HG02938 (cell line): ENCODE measurements around the gene GBP3.
A peak's percentile ranks its signal among the peaks of the same experiment; 100 is the strongest.
"Not testable (repeated sequence)": the region's sequence is repeated elsewhere in the genome, so short reads cannot be mapped to it uniquely, and the experiment has no call there.

Experiments
- ATAC-seq: cut with Tn5 transposase; IDR thresholded peaks from one replicate; pipeline ENCODE4 v1.9.1; 2021; ENCODE audit warnings: mild to moderate bottlenecking, moderate library complexity; ENCODE audit not compliant: unreplicated experiment

GBP3 gene

DNA sequence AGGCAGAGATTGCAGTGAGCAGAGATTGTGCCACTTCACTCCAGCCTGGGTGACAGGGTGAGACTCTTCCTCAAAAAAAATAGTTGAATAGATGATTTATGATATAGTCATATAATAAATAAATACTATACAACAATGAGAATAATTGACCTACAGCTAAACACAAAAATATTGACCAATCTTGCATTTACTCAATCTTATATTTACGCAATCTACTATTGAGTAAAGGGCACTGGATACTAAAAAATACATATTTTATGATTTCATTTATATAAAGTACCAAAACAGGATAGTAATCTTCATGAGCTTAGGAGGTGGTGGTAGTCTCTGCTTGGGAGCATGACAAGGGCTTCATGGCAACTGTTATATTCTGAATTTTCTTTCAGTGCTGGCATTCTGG lies 19.1 kb upstream of the GBP3 start:
- ATAC-seq = no peak

DNA sequence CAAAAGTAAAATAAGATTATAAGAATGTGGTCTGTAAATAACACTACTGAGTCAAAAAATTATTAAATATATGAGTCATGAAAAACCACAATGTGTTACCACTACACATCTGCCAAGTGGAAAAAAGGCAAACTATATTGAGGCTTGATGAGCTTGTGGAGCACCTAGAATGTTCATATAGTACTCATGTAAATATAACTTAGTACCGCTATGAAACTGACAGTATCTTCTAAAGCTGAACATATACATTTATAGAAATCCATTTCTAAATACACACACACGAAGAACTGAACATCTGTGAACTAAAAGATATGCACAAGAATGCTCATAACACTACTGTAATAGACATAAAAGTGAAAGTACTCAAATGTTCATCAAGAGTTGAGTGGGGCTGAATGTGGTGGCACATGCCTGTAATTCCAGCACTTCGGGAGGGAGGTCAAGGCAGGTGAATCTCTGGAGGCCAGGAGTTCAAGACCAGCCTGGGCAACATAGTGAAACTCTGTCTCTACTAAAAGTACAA lies 18.5 kb upstream of the GBP3 start:
- peak; percentile 91 for ATAC-seq

DNA sequence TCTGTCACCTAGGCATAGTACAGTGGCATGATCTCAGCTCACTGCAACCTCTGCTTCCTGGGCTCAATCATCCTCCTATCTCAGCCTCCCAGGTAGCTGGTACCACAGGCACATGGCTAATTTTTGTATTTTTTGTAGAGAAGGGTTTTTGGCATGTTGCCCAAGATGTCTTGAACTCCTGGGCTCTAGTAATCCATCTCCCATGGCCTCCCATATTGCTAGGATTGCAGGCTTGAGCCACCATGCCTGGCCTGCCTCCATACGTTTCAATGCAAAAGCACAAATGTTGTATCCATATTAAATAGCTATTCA lies 17.6 kb upstream of the GBP3 start:
- ATAC-seq = no peak

DNA sequence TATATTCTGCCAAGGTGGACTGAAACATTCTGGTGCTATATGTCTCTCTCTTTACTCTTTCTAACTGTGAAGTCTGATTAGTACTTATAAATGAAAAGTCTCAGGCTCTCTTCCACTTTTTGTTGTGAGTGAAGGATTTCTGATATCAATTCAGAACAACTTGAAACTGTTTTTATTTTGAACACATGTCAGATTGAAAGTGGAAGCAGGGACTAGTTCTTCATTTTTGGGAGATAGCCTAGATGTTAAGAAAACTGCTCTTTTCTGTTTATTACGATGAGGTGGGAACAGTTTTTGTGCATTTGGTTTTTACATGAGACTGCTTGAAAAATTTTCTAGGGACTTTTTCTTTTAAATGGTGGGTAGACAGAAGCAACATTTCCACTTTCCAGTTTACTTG lies 14.5 kb upstream of the GBP3 start:
- ATAC-seq = no peak

DNA sequence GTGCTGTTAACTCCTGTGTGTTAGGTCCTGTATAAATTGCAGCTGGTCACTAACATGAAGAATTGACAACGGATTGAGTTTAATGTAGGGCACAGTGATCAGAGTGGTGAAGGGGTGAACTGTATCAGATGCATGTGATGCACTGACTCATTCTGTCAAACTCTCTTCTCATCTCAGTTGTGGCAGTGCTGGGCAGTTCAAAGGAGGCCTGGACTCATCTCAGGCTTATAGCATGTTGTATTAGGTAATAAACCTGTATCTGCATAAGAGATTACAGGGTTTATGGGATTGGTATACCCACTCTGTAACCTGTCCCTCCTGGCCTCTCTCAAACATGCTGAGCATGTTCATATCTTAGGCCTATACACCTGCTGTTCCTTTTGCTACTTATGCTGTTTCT lies 12.4 kb upstream of the GBP3 start:
- no peak for ATAC-seq

DNA sequence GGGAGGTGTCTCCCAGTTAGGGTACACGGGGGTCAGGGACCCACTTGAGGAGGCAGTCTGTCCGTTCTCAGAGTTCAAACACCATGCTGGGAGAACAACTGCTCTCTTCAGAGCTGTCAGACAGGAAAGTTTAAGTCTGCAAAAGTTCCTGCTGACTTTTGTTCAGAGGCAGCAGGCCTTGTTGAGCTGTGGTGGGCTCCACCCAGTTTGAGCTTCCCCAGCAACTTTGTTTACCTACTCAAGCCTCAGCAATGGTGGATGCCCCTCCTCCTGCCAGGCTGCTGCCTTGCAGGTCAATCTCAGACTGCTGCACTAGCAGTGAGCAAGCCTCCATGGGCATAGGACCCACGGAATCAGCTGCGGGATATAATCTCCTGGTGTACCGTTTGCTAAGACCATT lies 11.3 kb upstream of the GBP3 start:
- ATAC-seq = not testable (repeated sequence)

DNA sequence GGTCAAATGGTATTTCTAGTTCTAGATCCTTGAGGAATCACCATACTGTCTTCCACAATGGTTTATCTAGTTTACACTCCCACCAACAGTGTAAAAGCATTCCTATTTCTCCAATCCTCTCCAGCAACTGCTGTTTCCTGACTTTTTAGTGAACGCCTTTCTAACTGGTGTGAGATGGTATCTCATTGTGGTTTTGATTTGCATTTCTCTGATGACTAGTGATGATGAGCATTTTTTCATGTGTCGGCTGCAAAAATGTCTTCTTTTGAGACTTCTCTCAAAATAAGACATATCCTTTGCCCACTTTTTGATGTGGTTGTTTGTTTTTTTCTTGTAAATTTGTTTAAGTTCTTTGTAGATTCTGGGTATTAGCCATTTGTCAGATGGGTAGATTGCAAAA lies 6.4 kb upstream of the GBP3 start:
- not testable (repeated sequence) for ATAC-seq

DNA sequence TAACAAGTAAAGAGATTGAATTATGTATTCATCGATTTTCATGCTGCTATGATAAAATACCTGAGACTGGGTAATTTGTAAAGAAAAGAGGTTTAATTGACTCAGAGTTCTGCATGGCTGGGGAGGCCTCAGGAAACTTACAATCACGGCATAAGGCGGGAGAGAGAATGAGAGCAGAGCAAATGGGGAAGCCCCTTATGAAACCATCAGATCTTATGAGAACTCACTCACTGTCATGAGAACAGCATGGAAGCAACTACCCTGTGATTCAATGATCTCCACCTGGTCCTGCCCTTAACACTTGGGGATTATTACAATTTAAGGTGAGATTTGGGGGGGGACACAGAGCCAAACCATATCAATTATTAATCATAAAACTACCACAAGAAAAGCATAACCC lies 3.3 kb upstream of the GBP3 start:
- ATAC-seq = no peak

DNA sequence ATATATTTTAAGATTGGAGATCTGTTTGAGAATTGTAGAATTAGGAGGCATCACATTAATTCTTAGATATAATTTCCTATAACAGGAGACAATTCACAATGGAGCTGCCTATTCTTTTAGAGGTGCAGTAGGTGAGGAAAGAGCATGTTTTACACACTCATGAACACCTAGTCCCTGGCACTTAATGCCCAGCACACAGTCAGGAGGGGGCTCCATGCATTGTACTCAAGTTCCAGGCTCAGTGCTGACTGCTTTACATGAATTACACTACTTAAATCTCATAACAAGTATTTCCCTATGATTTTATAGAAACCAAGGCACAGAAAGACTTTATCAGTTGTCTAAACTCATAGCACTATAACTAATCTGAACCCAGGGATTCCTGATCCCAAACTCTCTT lies 360 bp upstream of the GBP3 start:
- ATAC-seq = no peak

DNA sequence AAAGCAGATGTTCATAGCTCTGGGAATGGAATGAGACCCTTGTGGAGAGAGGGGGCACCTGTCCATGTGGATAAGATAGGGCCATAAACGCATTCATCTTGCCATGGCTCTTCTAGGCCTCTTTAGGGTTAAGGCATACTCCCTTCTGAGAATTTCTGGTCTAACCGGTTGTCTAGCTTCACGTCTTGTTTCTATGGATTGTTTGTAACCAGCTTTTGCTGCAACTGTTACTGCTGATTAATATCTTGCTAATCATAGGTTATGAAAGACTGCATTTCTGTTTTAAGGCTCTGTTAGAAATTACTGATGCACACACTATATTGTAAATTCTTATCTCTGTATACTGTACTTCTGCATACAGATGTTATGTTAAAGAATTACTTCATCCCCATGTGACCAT lies 4.3 kb downstream of the GBP3 start:
- ATAC-seq = not testable (repeated sequence)

DNA sequence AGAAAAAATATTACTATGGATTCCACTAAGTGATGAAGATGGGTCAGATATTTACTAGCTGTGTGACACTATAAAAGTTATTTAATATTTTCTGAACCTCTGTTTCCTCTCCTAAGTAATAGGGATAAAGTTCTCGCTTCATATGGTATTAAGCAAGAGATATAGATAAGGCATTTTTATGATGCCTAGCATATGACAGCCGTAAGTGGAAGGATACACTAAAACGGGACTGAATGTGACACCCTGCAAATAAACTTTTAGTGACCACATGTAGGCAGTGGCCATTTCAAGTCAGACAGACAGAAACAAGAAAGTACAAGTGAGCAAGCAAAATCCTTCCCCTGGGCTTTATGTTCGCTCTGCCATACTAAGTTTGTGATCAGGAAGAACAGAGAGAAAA lies 14.2 kb downstream of the GBP3 start:
- no peak for ATAC-seq

DNA sequence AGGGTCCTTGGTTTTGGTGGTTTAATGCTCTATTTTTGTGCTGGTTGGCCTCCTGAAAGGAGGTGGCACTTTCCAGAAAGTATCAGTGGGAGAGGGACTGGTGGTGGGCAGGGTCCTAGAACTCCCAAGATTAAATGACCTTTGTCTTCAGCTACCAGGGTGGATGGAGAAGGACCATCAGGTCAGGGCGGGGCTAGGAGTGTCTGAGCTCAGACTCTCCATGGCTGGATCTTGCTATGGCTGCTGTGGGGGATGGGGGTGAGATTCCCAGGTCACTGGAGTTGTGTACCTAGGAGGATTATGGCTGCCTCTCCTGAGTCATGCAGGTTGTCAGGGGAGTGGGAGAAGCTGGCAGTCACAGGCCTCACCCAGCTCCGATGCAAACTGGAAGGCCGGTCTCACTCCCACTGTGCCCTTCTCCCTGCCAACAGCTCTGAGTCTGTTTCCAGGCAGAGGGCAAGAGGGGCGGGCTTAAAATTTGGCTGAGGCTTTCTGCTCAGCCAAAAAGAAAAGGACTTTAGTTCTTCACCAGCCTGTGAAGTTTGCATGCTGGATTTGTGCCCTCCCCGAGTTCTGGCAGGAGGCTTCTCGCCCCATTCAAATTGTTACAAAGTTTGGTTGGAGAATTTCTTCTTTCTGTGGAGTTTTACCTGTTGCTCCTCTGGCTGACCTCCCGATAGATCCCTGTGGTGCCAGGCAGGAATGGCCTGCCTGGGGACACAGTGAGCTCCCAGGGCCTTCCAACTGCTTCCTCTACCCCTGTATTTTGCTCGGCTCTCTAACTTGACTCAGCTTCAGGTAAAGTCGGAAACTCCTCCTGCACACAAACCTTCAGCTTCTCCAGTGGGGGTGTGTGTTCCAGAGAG lies 17.1 kb downstream of the GBP3 start:
- no peak for ATAC-seq

DNA sequence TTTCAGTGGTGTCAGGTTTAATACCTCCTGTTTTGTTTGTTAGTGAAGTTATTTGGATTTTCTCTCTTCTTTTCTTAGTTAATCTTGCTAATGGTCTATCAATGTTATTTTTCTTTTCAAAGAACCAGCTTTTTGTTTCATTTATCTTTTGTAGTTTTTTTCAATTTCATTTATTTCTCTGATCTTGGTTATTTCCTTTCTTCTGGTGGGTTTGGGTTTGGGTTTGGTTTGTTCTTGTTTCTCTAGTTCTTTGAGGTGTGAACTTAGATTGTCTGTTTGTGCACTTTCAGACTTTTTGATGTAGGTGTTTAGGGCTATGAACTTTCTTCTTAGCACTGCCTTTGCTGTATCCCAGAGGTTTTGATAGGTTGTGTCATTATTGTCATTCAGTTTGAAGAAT lies 20.5 kb downstream of the GBP3 start:
- ATAC-seq = not testable (repeated sequence)

DNA sequence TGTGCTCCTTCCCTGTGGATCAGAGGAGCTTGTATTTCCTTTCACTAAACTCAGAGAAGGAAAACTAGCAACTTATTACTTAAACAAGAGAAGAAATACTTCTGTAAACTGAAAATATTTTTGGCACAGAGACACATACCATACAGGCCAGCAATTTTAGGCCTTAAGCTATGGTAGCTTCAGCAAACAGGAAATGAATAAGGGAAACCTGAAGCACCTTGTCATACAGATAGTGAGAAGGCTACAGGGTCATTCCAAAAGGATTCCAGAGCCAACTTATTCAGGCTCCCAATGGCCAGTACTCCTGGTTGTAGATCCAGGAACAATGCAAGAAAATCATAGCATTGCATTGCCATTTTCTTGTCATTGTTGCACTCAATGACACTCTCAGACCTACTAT lies 21.2 kb downstream of the GBP3 start:
- ATAC-seq = no peak

DNA sequence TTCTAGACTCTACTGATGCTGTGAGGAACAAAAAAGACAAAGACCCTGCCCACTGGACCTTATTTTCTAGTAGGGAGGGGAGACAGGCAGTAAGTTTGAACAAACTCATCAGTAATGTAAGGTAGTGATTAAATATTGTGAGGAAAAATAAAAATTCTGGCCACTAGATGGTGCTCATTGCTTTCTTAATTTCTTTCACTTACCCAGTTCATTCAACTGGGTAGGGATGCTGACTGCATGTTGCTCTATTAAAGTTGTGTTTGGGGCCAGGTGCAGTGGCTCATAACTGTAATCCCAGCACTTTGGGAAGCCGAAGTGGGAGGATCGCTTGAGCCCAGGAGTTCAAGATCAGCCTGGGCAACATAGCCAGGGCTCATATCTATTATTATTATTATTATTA lies 23.9 kb downstream of the GBP3 start:
- ATAC-seq = peak; percentile 85

DNA sequence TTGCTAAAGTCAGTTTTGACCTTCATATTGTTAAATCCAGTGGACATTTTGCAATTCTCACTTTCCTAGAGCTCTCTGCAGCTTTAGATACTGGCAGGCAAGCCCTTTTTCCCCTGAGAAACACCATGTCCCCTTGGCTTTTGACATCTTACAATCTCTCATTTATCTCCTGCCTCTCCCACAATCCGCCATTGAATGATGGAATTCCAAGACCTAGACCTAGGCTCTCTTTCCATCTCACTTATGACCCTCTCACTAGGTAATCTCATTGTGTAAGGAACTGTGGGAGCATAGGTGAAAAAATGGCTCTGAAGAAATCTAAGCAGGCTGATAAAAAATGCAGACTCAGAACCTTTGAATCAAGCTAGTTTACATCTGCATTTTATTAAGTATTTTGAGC lies 32.2 kb downstream of the GBP3 start:
- no peak for ATAC-seq

DNA sequence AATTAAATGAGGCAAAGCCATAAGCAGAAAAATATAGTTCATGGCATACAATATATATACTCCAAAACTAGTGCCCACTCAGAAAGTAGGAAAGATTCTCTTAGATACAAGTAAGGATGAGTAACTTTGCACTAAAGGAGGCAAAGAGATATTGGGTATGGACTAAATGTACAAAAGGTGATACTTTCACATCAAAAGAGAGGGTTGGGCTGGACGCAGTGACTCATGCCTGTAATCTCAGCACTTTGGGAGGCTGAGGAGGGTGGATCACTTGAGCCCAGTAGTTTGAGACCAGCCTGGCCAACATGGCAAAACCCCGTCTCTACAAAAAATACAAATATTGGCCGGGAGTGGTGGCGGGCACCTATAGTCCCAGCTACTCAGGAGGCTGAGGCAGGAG lies 37.0 kb downstream of the GBP3 start:
- no peak for ATAC-seq

DNA sequence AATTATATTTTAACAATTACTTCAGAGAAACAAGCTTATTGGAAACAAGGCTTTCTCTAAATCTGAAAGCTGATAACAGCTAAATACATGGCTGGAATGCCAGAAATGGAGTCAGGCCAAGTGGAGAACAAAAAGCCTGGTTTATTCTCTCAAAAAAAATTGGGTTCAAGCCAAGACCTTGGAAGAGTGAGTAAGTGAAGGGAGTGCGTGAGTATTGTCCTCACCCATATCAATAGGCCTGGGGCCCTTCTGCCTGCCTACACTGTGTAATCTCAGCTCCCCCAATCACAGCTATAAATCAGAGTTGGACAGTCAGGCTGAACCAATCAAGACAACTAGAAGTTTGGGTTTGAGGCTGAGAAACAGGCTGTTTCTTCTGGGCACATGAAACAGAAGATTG lies 37.6 kb downstream of the GBP3 start:
- no peak for ATAC-seq

DNA sequence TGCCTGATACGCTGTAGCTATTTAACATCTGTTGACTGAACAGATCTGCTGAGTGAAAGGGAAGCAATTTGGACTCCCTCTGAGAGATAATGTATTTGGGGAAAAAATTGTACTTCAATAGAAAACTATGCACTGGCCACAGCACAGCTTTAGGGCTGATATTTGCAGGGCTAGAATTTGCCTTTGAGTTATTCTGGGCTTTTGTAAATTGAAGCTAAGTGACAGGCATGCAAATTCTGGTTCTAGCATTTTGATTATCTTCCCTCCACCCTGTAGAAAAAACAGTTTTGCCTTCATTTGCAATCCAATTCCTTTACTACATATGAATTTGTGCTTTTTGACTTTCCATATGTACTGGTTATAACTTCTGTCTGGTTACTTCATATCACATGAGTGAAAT lies 38.1 kb downstream of the GBP3 start:
- ATAC-seq = no peak

DNA sequence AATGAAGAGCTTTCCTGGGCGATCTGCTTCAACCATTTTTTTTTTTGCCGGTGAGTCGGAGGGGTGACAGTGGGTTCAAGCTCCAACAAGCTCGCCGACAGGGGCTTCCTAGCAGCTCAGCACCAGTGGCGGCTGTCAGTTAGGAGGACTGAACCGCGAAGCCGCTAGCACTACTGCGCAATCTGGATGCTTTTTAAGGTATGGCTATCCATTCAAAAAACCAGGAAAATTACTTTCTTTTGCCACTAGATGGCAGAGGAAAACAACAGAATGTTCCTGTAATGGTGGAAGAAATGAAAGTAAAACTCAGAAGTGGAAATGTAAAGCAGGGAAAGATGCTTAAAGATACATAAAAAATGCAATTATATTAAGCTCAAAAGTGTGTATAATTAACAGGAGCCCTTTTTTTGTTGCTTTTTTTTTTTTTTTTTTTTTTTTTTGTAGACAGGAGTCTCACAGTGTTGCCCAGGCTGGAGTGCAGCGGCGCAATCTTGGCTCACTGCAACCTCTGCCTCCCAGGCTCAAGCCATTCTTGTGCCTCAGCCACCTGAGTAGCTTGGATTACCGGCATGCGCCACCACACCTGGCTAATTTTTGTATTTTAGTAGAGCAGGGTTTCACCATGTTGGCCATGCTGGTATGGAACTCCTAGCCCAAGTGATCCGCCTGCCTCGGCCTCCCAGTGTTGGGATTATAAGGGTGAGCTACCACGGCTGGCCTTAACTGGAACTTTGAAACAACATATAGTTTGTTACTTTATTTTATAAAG lies 38.7 kb downstream of the GBP3 start:
- no peak for ATAC-seq

DNA sequence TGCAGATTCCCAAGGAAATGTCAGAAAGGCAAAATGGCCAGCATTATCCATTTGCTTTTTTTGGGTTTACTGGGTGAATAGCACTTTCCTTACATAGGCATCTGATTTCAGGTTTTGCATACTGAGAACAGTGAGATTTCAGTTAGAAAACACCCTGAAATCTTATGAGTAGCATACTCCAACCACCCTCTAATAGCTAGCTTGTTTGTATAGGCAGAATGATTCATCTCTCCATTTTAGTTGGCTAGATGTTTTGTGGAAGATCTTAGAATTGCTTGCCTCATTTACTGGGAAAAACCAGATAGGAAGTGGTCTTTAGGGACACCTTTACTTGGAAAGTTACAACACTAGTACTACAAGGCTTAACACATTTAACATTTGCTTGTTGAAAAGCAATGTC lies 40.6 kb downstream of the GBP3 start:
- no peak for ATAC-seq

DNA sequence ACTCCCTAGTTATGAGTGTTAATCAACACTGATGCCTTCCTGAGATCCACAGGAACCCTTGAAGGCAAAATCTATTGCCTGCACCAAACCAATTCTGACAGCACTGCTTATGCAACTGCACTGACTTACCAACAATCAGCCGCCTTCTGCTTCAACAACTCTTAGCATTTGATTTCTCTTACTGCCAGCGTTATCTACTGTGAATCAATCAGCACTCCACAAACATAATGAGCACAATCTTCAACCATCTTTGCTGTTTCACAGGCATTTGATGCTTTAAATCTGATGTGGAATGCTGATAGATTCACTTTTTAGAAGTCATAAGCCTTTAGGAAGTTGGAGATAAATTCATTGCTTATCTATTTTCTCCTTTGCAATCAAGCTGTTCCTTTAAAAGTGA lies 41.2 kb downstream of the GBP3 start:
- ATAC-seq = not testable (repeated sequence)
